Ishikawa (cell line): ENCODE data around the gene CAMK1D.

Source experiments
- CEBPB ChIP-seq: IDR thresholded peaks from 2 replicates; pipeline ENCODE4 v1.6.1; 2012
- CREB1 ChIP-seq: IDR thresholded peaks from 2 replicates; pipeline ENCODE4 v1.6.1; 2012; ENCODE audit warnings: low read depth
- EGR1 ChIP-seq: IDR thresholded peaks from 2 replicates; pipeline ENCODE4 v1.6.1; 2012
- EP300 ChIP-seq: IDR thresholded peaks from 2 replicates; pipeline ENCODE4 v1.6.1; 2012; ENCODE audit warnings: borderline replicate concordance
- FOXM1 ChIP-seq: IDR thresholded peaks from 2 replicates; pipeline ENCODE4 v1.6.1; 2012; ENCODE audit warnings: low read depth, borderline replicate concordance
- MAX ChIP-seq: IDR thresholded peaks from 2 replicates; pipeline ENCODE4 v1.6.1; 2012
- NFIC ChIP-seq: IDR thresholded peaks from 2 replicates; pipeline ENCODE4 v1.6.1; 2012
- RAD21 ChIP-seq: IDR thresholded peaks from 2 replicates; pipeline ENCODE4 v1.6.1; 2012; ENCODE audit warnings: low read depth
- REST ChIP-seq: IDR thresholded peaks from 2 replicates; pipeline ENCODE4 v1.6.1; 2012; ENCODE audit warnings: low read depth, mild to moderate bottlenecking
- TAF1 ChIP-seq: IDR thresholded peaks from 2 replicates; pipeline ENCODE4 v1.6.1; 2012; ENCODE audit warnings: low read depth, mild to moderate bottlenecking
- TCF12 ChIP-seq: IDR thresholded peaks from 2 replicates; pipeline ENCODE4 v1.6.1; 2012; ENCODE audit warnings: low read depth
- TEAD4 ChIP-seq: IDR thresholded peaks from 2 replicates; pipeline ENCODE4 v1.6.1; 2012
- USF1 ChIP-seq: IDR thresholded peaks from 2 replicates; pipeline ENCODE4 v1.6.1; 2012
- YY1 ChIP-seq: IDR thresholded peaks from 2 replicates; pipeline ENCODE4 v1.6.1; 2012; ENCODE audit warnings: low read depth
- ZBTB7A ChIP-seq: IDR thresholded peaks from 2 replicates; pipeline ENCODE4 v1.6.1; 2012; ENCODE audit warnings: low read depth

Gene CAMK1D

GRCh38 chr10:12314836-12315235, 34.5 kb upstream of the CAMK1D start:
- TF ChIP-seq TEAD4 (no peak), MAX (no peak), ZBTB7A (no peak), NFIC (no peak), EGR1 (no peak)

- no peak for TF ChIP-seq USF1
- no peak for TF ChIP-seq CREB1
- no peak for TF ChIP-seq RAD21
- no peak for TF ChIP-seq CEBPB
- TF ChIP-seq REST: no peak
- TF ChIP-seq MAX: no peak
- TF ChIP-seq TAF1: no peak
- no peak for TF ChIP-seq TCF12
- TF ChIP-seq NFIC: no peak
- no peak for TF ChIP-seq EP300
- TF ChIP-seq YY1: no peak
- no peak for TF ChIP-seq TEAD4
- no peak for TF ChIP-seq ZBTB7A
- TF ChIP-seq FOXM1: no peak
- TF ChIP-seq EGR1: no peak
Measured at GRCh38 chr10:12319076-12319475, 30.3 kb upstream of the CAMK1D start.

GRCh38 chr10:12320892-12321291, 28.5 kb upstream of the CAMK1D start:
- 0 out of 2 replicates have a peak, but pooled peaks have one; percentile 27 for TF ChIP-seq CEBPB
- TF ChIP-seq REST: no peak

GRCh38 chr10:12321641-12322040, 27.7 kb upstream of the CAMK1D start:
- no peak for TF ChIP-seq TEAD4
- TF ChIP-seq TAF1: no peak
- TF ChIP-seq EP300: no peak
- no peak for TF ChIP-seq MAX
- TF ChIP-seq EGR1: no peak
- TF ChIP-seq CEBPB: no peak
- TF ChIP-seq TCF12: no peak

- TF ChIP-seq ZBTB7A (no peak), NFIC (no peak), TEAD4 (no peak), TAF1 (no peak), REST (no peak), USF1 (no peak), EGR1 (no peak), FOXM1 (no peak), CREB1 (no peak), CEBPB (no peak), YY1 (no peak), EP300 (no peak), MAX (no peak)
Measured at GRCh38 chr10:12322583-12323131, 26.7 kb upstream of the CAMK1D start.
